ACC112 (cell line): Measurements from ENCODE around the gene RAD51B.

Source experiments
- H2AFZ ChIP-seq: fragments of 200-600 bp; sonication (generic); one replicate; pipeline ENCODE4 v1.6.0; 2017; ENCODE audit warnings: antibody characterized with exemption, low read length; ENCODE audit not compliant: unreplicated experiment
- H3K27ac ChIP-seq: fragments of 200-600 bp; sonication (generic); 2 replicates; pipeline ENCODE4 v1.5.1; 2014; ENCODE audit warnings: low read depth, mild to moderate bottlenecking, antibody characterized with exemption, low read length, moderate library complexity
- H3K27me3 ChIP-seq: fragments of 200-600 bp; sonication (generic); 2 replicates; pipeline ENCODE4 v1.6.1; 2014; ENCODE audit warnings: mild to moderate bottlenecking, antibody characterized with exemption, low read length, moderate library complexity, mixed read lengths; ENCODE audit not compliant: insufficient read depth
- H3K36me3 ChIP-seq: fragments of 200-600 bp; sonication (generic); 2 replicates; pipeline ENCODE4 v1.6.1; 2016; ENCODE audit warnings: mild to moderate bottlenecking, antibody characterized with exemption, low read length, moderate library complexity, mixed read lengths; ENCODE audit not compliant: insufficient read depth
- H3K4me1 ChIP-seq: fragments of 200-600 bp; sonication (generic); one replicate; pipeline ENCODE4 v1.6.1; 2016; ENCODE audit warnings: low read length, mixed read lengths; ENCODE audit not compliant: insufficient read depth, unreplicated experiment, control insufficient read depth
- H3K4me3 ChIP-seq: fragments of 200-600 bp; sonication (generic); 2 replicates; pipeline ENCODE4 v1.5.1; 2014; ENCODE audit warnings: mild to moderate bottlenecking, low read depth, low read length
- H3K79me2 ChIP-seq: fragments of 200-600 bp; sonication (generic); one replicate; pipeline ENCODE4 v1.6.0; 2016; ENCODE audit warnings: low read length; ENCODE audit not compliant: control insufficient read depth, unreplicated experiment, insufficient read depth

Gene RAD51B

DNA sequence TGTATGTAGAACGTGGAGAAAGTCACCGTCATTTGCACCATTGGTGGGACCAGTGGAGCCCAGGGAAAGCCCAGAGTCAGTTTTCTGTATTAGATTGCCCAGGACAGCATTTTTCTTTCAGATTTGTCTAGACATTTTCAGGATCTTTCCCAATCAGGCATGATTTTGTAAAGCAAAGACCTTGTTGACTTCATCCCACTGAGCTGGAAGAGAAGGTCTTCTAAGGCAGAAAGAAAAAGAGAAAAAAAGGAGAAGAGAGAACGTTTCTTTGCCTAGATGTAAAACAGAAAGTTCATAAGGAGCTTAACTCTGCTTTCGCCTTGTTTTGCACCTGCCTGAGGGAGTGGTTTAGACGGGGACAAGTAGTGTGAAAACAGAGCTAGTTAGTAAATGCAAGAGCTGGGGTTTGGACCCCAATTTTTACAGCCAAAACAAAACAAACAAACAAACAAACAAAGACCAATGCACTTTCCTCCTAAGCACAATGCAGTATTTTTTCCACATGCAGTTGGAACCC, 700.1 kb downstream of the RAD51B start:
- Histone ChIP-seq H3K4me3 (no peak overlapping the region), H3K79me2 (no peaks in the 10 kb centered on the region), H3K27ac (no peak overlapping the region), H3K27me3 (no peaks in the 10 kb centered on the region), H3K36me3 (no peaks in the 10 kb centered on the region), H3K4me1 (peaks cover 25% of the 10 kb centered on the region), H2AFZ (no peak overlapping the region)

DNA sequence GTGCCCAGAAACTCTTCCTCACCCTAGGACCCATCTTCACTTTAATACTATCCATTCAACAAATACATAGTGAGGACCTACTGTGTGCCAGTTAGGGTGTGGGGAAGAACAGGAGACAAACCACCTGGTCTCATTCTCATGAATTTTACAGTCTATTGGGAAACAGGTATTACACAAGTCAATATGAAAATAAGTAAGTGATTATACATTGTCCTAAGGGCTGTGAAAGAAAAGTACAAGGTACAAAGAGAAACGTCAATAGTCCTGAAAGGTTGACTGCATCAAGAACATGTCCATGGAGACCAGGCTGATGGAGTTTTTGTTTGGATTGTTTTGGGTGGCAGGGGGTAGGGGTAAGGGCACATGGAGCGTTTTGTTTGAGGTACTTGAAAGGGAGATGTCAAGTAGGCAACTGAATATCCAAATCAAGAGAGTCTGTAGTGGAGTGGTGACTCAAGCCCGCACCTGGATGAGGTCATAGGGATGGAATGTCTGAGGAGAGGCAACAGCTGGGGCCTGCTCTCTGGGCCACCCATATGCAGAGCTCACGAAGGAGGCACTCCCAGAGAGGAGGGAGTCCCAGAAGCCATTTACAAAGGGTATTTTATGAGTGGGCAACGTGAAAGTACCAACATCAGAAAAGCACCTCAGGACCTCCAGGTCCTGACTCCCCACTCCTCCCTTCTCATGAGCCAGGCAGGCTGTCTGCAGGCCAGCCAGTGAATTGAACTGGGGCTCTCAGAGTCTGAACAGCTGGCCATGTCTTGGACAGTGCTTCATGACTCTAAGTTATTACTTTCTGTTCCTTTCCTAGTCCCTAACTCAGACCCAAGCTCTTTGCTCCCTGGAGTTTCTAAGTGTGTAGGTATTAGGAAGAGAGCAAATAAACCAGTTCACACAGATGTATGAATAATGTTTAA, 701.3 kb downstream of the RAD51B start:
- Histone ChIP-seq H2AFZ (no peak overlapping the region), H3K27ac (no peak overlapping the region), H3K79me2 (no peaks in the 10 kb centered on the region), H3K36me3 (no peaks in the 10 kb centered on the region), H3K4me3 (no peak overlapping the region), H3K27me3 (no peaks in the 10 kb centered on the region), H3K4me1 (peaks cover 26% of the 10 kb centered on the region)

DNA sequence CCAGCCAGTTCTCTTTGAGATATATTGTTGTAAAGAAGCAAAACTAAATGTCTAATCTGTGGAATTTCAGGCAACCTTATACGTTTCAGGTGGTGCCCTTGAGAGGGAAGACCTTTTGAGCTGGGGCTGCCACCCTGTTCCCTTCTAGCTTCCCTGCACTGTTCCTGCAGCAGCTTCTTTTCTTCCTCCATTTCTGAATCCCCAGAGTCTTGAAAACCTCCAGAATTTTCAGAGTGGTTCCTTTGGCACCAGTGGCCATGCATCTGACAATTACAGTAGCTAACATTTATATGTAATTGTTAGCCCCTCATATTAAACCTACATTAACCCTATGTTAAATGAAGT, 702.0 kb downstream of the RAD51B start:
- Histone ChIP-seq H2AFZ (no peak overlapping the region), H3K36me3 (no peaks in the 10 kb centered on the region), H3K4me3 (no peak overlapping the region), H3K4me1 (peaks cover 32% of the 10 kb centered on the region), H3K27ac (no peak overlapping the region), H3K79me2 (no peaks in the 10 kb centered on the region), H3K27me3 (no peaks in the 10 kb centered on the region)

DNA sequence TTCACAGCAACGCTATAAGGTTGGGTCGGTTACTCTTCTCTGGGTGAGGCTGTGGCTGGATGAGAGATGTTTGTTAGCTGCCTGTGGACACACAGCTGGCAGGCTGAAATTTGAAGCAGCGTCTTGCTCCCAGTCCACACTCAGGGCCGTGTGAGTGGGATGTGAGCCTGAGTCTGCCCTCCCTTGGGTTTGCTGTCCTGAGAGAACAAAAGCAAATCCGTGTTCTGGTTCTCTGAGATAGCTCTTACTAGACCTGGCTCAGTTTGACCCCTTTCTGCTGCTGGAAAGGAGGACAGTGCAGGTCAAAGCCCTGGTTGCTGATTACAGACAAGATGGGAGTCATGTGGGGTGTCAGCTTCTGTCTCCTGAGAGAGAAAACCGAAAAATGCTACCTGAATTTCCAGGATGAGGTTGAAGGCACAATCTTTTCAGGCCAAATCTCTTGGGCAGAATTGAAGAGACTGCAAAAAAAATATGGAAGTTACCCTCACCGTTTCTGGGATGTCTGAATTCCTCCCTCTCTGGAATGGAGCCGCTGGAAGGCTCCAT, 702.5 kb downstream of the RAD51B start:
- Histone ChIP-seq H3K4me3 (no peak overlapping the region), H3K79me2 (no peaks in the 10 kb centered on the region), H3K4me1 (peaks cover 37% of the 10 kb centered on the region), H3K36me3 (no peaks in the 10 kb centered on the region), H2AFZ (no peak overlapping the region), H3K27me3 (no peaks in the 10 kb centered on the region), H3K27ac (no peak overlapping the region)

DNA sequence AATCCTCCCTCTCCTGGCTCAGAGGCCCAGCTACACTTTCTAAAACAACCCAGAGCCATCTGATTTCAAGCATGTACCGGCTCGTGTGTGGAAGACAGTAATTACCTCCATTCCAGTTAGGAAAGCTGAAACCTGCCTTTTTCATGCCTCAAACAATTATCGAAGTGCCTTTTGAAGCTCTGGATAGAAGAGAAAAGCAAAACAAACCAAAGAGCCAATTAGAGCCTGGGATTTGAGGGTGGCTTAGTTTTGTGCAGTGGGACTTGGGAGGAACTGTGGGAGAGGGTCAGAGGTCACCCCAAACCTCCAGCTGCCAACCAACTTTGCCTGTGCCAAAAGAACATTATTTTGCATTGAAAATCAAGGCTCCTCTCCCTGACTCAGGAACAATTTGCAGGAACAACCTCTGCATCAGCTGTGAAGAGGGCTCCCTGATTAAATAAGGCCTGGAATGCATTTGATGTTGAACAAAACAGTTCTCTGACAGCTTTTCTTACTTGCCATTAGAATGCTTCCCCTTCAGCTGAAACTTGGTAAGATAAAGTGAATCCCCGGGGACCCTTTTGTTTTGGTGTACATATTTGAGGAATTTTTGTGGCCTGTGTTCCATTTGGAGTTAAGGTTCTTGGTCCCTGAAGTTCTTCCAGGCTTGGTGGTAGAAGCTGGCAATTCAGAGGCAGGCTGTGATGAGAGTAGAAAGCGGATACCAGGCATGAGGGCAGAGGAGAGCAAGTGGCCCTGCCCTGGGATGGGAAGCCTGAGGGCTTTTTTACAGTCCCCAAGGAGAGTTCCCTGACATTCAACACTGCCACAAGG, 703.1 kb downstream of the RAD51B start:
- peaks cover 44% of the 10 kb centered on the region for H3K4me1 ChIP-seq
- no peaks in the 10 kb centered on the region for H3K27me3 ChIP-seq
- no peak overlapping the region for H3K4me3 ChIP-seq
- no peaks in the 10 kb centered on the region for H3K36me3 ChIP-seq
- H3K27ac ChIP-seq = peak overlapping the region; percentile 23
- H3K79me2 ChIP-seq = no peaks in the 10 kb centered on the region
- H2AFZ ChIP-seq = no peak overlapping the region

DNA sequence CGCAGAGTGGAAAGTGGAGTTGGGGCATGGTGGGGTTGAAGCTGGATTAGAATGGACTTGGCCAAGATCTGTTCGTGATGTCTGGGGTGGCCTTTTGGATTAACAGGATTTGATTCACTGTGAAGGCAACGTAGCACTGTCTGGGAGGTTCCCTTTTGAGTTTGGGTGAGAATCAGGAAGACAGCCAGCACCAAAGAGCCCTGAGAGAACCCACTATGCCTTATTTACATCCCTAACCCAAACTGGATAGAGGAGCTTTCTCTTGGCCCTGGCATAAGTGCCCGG, 703.7 kb downstream of the RAD51B start:
- Histone ChIP-seq H3K27me3 (no peaks in the 10 kb centered on the region), H3K4me3 (no peak overlapping the region), H3K27ac (peak overlapping the region; percentile 23), H3K4me1 (peaks cover 44% of the 10 kb centered on the region), H2AFZ (no peak overlapping the region), H3K79me2 (no peaks in the 10 kb centered on the region), H3K36me3 (no peaks in the 10 kb centered on the region)

DNA sequence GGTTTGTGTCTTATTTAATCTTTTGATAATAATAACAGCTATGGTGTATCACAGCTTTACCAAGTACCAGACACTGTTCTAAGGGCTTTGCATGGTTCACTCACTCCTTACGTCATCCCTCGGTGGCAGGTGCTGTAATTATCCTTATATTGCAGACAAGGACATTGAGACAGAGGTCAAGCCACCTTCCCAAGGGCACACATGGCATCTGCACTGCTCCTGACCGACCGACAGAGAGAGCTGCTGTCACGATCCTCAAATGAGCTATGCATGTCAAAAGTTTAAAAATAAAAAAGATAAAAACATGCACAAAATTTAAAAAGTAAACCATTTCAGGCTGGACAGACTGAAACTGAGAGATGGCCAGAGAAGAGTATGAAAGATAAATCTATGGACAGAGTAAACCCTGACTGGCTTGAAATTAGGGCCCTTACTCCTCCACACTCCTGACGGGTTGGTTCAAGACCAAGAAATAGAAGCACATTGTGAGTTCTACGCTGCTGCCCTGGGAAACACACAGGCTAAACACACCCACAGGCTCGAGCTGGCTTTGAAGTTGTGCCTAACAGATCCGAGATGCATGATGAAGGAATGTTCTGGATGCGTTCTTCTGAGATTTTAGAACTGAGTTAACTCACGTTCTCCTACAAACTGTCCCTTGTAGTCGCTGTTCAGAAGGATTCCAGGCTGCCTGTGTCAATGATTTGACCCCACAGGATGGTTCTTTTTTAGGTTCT, 704.6 kb downstream of the RAD51B start:
- Histone ChIP-seq H3K27ac (no peak overlapping the region), H3K27me3 (no peaks in the 10 kb centered on the region), H2AFZ (no peak overlapping the region), H3K4me1 (peaks cover 41% of the 10 kb centered on the region), H3K36me3 (peaks cover 3% of the 10 kb centered on the region; the same call in 1 of the 2 replicates), H3K4me3 (no peak overlapping the region), H3K79me2 (no peaks in the 10 kb centered on the region)

DNA sequence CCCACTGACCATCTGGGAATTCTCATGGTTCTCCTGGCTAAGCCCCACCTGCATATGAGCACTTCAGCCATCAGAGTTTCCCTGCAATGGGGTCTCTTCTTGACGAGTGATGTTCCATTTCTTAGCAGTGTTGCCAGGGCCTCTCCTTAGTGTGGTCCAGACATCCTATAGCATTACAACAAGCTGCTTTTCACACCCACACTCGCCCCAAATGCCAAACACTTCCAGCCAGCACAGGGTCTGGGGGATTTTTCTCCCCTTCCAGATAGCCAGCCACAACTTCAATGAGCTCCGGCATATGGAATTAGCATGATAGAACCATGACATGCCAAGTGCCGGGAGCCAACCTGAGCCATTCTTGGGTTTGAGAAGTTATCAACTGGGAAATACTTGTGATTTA, 705.9 kb downstream of the RAD51B start:
- H3K4me1 ChIP-seq = peaks cover 37% of the 10 kb centered on the region
- no peak overlapping the region for H3K27ac ChIP-seq
- H3K79me2 ChIP-seq = no peaks in the 10 kb centered on the region
- H3K27me3 ChIP-seq = no peaks in the 10 kb centered on the region
- peaks cover 13% of the 10 kb centered on the region for H3K36me3 ChIP-seq
- no peak overlapping the region for H3K4me3 ChIP-seq
- no peak overlapping the region for H2AFZ ChIP-seq

DNA sequence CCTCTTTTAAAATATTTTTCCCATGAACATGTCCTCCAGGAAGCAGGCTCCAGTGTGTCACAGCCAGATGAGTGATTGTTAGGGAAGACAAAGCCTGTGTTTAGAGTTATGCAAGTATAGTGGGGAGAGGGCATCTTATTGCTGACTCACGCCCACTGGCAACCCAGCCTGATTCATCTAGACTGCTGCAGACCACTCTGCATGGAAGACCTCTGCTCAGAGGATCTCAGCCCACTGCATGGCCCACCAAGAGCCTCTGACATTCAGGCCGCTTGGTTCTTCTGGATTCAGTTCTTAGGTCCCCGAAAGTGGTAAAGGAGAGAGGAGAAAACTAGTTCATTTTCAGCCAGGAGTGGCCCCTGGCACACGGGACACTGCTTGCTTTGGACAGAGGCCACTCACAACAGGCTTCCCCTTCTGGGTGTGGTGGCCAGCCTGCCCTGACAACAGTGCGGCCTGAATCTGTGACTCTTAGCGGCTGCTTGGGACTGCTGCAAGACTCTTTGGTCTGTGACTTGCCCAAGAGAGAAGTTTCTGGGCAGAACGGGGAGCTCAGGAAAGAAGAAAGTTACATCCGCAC, 707.0 kb downstream of the RAD51B start:
- H3K4me1 ChIP-seq = peaks cover 37% of the 10 kb centered on the region
- H3K27me3 ChIP-seq = no peaks in the 10 kb centered on the region
- peaks cover 13% of the 10 kb centered on the region for H3K36me3 ChIP-seq
- no peaks in the 10 kb centered on the region for H3K79me2 ChIP-seq
- H3K27ac ChIP-seq = peak overlapping the region; percentile 47; the same call in 1 of the 2 replicates
- no peak overlapping the region for H2AFZ ChIP-seq
- no peak overlapping the region for H3K4me3 ChIP-seq

DNA sequence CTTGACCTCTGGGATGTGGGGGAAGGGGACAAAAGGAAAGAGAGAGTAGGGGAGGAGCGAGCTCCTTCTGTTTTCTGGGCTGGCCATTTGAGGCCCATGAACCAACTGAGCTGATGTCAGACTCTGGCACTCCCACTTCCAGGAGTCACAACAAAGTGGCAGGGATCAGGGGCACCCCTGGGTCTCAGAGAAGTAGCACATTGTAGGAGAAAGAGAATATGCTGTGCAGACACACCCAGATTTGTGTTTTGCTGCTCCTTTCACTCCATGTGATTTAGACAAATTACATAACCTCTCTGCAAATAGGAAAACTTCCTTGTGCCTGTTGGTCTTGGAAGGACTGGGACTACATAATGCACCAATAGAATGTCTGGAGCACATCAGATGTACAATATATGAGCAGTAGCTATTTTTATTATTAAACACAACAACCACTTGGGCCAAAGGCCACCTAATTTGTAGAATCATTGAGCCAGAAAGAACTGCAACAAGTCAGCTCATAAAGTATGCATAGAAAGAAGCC, 707.8 kb downstream of the RAD51B start:
- Histone ChIP-seq H3K4me3 (no peak overlapping the region), H3K79me2 (no peaks in the 10 kb centered on the region), H3K36me3 (peaks cover 13% of the 10 kb centered on the region), H3K27ac (peak overlapping the region; percentile 47), H2AFZ (no peak overlapping the region), H3K4me1 (peaks cover 32% of the 10 kb centered on the region), H3K27me3 (no peaks in the 10 kb centered on the region)
